Loucy (cell line): ENCODE data around the gene FLVCR2.

ENCODE experiments used
- CTCF ChIP-seq: fragments of 200-600 bp; sonication (generic); conservative IDR thresholded peaks from 2 replicates; pipeline ENCODE4 v1.5.1; 2014; ENCODE audit warnings: mild to moderate bottlenecking, antibody characterized with exemption, low read length
- EZH2phosphoT487 ChIP-seq: fragments of 200-600 bp; IDR thresholded peaks from 2 replicates; pipeline ENCODE4 v1.6.1; 2018; ENCODE audit warnings: antibody characterized with exemption, mild to moderate bottlenecking, moderate library complexity, borderline replicate concordance

GRCh38 chr14:75565056-75565455 is 13.4 kb upstream of the FLVCR2 start:
- TF ChIP-seq CTCF (no peak), EZH2phosphoT487 (no peak)
